Hepatocyte (in vitro differentiated cells): Measurements from ENCODE around the gene WNK2. TPM values are rescaled to one million over a fixed set of nuclear protein-coding genes. Genes with fewer than 3 reads are reported as not detected.

Experiments used
- DNase-seq: peaks from one replicate; pipeline ENCODE4 v3.0.0-alpha.2; 2016; ENCODE audit warnings: low spot score
- H2AFZ ChIP-seq: fragments of 200-600 bp; sonication (generic); 2 replicates; pipeline ENCODE4 v1.6.0; 2016; ENCODE audit warnings: antibody characterized with exemption, mild to moderate bottlenecking
- H3K27ac ChIP-seq: fragments of 200-600 bp; sonication (generic); 2 replicates; pipeline ENCODE4 v1.5.1; 2016; ENCODE audit warnings: mild to moderate bottlenecking
- H3K27me3 ChIP-seq: fragments of 200-600 bp; sonication (generic); 2 replicates; pipeline ENCODE4 v1.6.1; 2016
- H3K36me3 ChIP-seq: fragments of 200-600 bp; sonication (generic); replicated peaks from 2 replicates; pipeline ENCODE4 v1.5.1; 2016; ENCODE audit warnings: low read depth; ENCODE audit not compliant: insufficient read depth
- H3K4me1 ChIP-seq: fragments of 200-600 bp; sonication (generic); 2 replicates; pipeline ENCODE4 v1.5.1; 2016; ENCODE audit warnings: mild to moderate bottlenecking, moderate library complexity; ENCODE audit not compliant: insufficient read depth
- H3K4me2 ChIP-seq: fragments of 200-600 bp; sonication (generic); 2 replicates; pipeline ENCODE4 v1.6.0; 2016
- H3K4me3 ChIP-seq: fragments of 200-600 bp; sonication (generic); 2 replicates; pipeline ENCODE4 v1.5.1; 2016; ENCODE audit warnings: mild to moderate bottlenecking
- H3K79me2 ChIP-seq: fragments of 200-600 bp; sonication (generic); 2 replicates; pipeline ENCODE4 v1.6.0; 2017; ENCODE audit warnings: mild to moderate bottlenecking
- H3K9me2 ChIP-seq: fragments of 200-600 bp; sonication (generic); replicated peaks from 2 replicates; pipeline ENCODE4 v1.6.0; 2017; ENCODE audit warnings: mild to moderate bottlenecking; ENCODE audit not compliant: insufficient read depth
- H3K9me3 ChIP-seq: fragments of 200-600 bp; sonication (generic); 2 replicates; pipeline ENCODE4 v1.5.1; 2016; ENCODE audit warnings: low read depth, mild to moderate bottlenecking
- H4K20me1 ChIP-seq: fragments of 200-600 bp; sonication (generic); 2 replicates; pipeline ENCODE4 v1.6.0; 2016; ENCODE audit warnings: mild to moderate bottlenecking; ENCODE audit not compliant: insufficient read depth, poor library complexity, severe bottlenecking
- EZH2 ChIP-seq: fragments of 200-600 bp; sonication (generic); IDR thresholded peaks from 2 replicates; pipeline ENCODE4 v1.6.1; 2016; ENCODE audit warnings: antibody characterized with exemption, mild to moderate bottlenecking, borderline replicate concordance
- EZH2phosphoT487 ChIP-seq: fragments of 200-600 bp; sonication (generic); IDR thresholded peaks from one replicate; pipeline ENCODE4 v1.6.1; 2018; ENCODE audit warnings: antibody characterized with exemption, mild to moderate bottlenecking, low read depth, moderate library complexity; ENCODE audit not compliant: unreplicated experiment, severe bottlenecking
- WGBS: methylation state at CpG from one replicate; pipeline ENCODE4 v1.1.6; 2016; ENCODE audit warnings: low lambda C conversion rate; ENCODE audit errors: missing lambda C conversion rate; 5-methylcytosine and 5-hydroxymethylcytosine counted together
- polyA plus RNA-seq: library from polyadenylated mRNA; unstranded; fragments of >200 nt; fragmentation: Nextera tagmentation; extraction: Ambion mirVana; gene quantifications from 2 replicates; pipeline ENCODE4 v1.2.1, GENCODE V29; 2016
- total RNA-seq: library from RNA; depleted of rRNA; stranded (reverse); fragments of >200 nt; gene quantifications from 2 replicates; pipeline ENCODE4 v1.2.3, GENCODE V29; 2014
- TF ChIP-seq, protein P1 (sequence below): fragments of 200-600 bp; sonication (generic); IDR thresholded peaks from 2 replicates; pipeline ENCODE4 v1.5.1; 2016; ENCODE audit warnings: antibody characterized with exemption, mild to moderate bottlenecking; ENCODE audit not compliant: poor library complexity

The WNK2 gene
- total and polyA plus RNA-seq, 2 experiments from 2014 or later = 8.9 to 13.5 TPM

DNA sequence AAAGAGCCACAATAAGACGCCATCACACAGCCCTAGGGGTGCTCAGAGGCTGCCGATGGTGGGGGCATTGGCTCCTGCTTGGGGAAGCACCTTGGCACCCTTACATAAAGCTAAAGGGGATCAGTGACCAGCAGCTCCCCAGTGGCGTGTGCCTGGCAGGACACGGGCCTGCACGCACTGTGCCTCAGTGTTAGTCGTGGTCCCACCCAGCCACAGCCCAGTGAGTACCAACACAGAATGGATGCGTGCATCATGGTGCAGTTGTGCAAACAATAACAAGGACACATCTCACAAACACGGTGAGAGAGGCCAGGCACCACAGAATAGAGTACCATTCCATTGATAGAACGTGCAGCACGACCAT, 103.2 kb downstream of the WNK2 start:
- Histone ChIP-seq H2AFZ (no peak overlapping the region), H3K4me1 (no peaks in the 10 kb centered on the region), H3K36me3 (no peaks in the 10 kb centered on the region), H3K79me2 (no peaks in the 10 kb centered on the region), H3K9me2 (no peaks in the 10 kb centered on the region), H4K20me1 (no peaks in the 10 kb centered on the region), H3K27ac (no peak overlapping the region), H3K4me2 (no peak overlapping the region), H3K9me3 (no peaks in the 10 kb centered on the region), H3K27me3 (no peaks in the 10 kb centered on the region), H3K4me3 (no peak overlapping the region)
- 89% methylated on average over 10 of the region's 10 CpGs for WGBS
- TF ChIP-seq, protein P1, sequence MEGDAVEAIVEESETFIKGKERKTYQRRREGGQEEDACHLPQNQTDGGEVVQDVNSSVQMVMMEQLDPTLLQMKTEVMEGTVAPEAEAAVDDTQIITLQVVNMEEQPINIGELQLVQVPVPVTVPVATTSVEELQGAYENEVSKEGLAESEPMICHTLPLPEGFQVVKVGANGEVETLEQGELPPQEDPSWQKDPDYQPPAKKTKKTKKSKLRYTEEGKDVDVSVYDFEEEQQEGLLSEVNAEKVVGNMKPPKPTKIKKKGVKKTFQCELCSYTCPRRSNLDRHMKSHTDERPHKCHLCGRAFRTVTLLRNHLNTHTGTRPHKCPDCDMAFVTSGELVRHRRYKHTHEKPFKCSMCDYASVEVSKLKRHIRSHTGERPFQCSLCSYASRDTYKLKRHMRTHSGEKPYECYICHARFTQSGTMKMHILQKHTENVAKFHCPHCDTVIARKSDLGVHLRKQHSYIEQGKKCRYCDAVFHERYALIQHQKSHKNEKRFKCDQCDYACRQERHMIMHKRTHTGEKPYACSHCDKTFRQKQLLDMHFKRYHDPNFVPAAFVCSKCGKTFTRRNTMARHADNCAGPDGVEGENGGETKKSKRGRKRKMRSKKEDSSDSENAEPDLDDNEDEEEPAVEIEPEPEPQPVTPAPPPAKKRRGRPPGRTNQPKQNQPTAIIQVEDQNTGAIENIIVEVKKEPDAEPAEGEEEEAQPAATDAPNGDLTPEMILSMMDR = no peak
- TF ChIP-seq EZH2 (no peak), EZH2phosphoT487 (no peak)
- DNase-seq = no peak

DNA sequence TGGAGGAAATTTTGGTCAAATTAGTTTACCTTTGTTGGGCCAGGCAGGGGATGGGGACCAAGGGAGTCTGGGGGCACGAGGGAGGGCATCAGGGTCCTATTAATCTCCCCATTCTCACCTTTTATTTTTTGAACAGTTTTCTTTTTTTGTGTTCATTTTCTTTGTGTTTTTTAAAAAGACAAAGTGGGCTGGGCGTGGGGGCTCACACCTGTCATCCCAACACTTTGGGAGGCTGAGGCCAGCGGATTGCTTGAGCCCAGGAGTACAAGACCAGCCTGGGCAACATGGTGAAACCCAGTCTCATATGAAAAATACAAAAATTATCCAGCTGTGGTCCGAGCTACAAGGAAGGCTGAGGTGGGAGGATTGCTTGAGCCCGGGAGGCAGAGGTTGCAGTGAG, 103.7 kb downstream of the WNK2 start:
- no peak for DNase-seq
- Histone ChIP-seq H3K4me1 (no peaks in the 10 kb centered on the region), H3K4me3 (no peak overlapping the region), H3K27ac (no peak overlapping the region), H2AFZ (no peak overlapping the region), H3K79me2 (no peaks in the 10 kb centered on the region), H3K36me3 (no peaks in the 10 kb centered on the region), H3K4me2 (no peak overlapping the region), H3K27me3 (no peaks in the 10 kb centered on the region), H4K20me1 (no peaks in the 10 kb centered on the region), H3K9me3 (no peaks in the 10 kb centered on the region), H3K9me2 (no peaks in the 10 kb centered on the region)
- TF ChIP-seq, protein P1 = no peak
- WGBS = 94% methylated on average over 5 of the region's 5 CpGs

DNA sequence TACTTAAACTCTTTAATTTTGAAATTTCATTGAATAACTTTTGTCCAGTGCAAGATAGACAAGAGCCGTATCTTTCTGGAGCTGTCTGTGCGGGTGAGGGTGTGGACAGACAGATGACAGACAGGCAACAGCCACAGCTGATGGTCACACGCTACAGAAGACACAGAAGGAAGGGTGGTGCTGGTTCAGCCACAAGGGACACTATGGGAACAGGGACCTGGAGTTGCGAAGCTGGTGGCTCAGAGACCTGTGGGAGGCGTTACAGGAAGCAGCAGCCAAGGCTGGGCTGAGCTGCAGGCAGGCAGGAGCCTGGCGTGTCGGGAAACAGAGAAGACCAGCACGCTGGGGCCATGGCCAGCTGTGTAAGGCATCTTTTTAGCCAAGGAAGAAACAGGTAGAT, 104.4 kb downstream of the WNK2 start:
- no peak for DNase-seq
- Histone ChIP-seq H3K4me3 (no peak overlapping the region), H3K27me3 (no peaks in the 10 kb centered on the region), H2AFZ (no peak overlapping the region), H4K20me1 (no peaks in the 10 kb centered on the region), H3K9me3 (no peaks in the 10 kb centered on the region), H3K27ac (no peak overlapping the region), H3K9me2 (no peaks in the 10 kb centered on the region), H3K79me2 (no peaks in the 10 kb centered on the region), H3K4me2 (no peak overlapping the region), H3K4me1 (no peaks in the 10 kb centered on the region), H3K36me3 (no peaks in the 10 kb centered on the region)
- TF ChIP-seq EZH2 (no peak), EZH2phosphoT487 (no peak)
- TF ChIP-seq, protein P1 = no peak
- WGBS = 85% methylated on average over 8 of the region's 8 CpGs
